Endothelial cell of umbilical vein (primary cell): ENCODE measurements around the gene RAB11B. TPM values are rescaled to one million over a fixed set of nuclear protein-coding genes. Genes with fewer than 3 reads are reported as not detected.

Experiments used
- BruUV-seq: library from RNA; stranded (reverse); fragments of 400-500 nt; replicated peaks from 2 replicates; lab custom pipeline; 2021; lab: Mats Ljungman, UMichigan
- CTCF ChIA-PET: fragments of 300-600, 350-600 bp; sonication (Branson Sonifier 250); formaldehyde crosslinking; loops from one replicate; lab custom pipeline; 2021; ENCODE audit warnings: antibody characterized with exemption, inconsistent platforms; lab: Charles Lee
- POLR2A ChIA-PET: fragments of 300-600, 350-600 bp; sonication (Branson Sonifier 250); formaldehyde crosslinking; loops from one replicate; lab custom pipeline; 2021; ENCODE audit warnings: antibody characterized with exemption, inconsistent platforms; lab: Charles Lee
- DNase-seq: peaks from one replicate; pipeline ENCODE4 v3.0.0-alpha.2; 2011; ENCODE audit warnings: low read depth, low spot score
- FAIRE-seq: peaks from 2 replicates; lab custom pipeline; 2011; peaks lifted over from hg19 to GRCh38; lab: Jason Lieb, UNC
- H2AFZ ChIP-seq: 2 replicates; pipeline ENCODE4 v1.6.0; 2012; ENCODE audit warnings: low read depth, low read length, control low read depth, inconsistent platforms
- H3K27ac ChIP-seq: 2 replicates; pipeline ENCODE4 v1.5.1; 2011; ENCODE audit warnings: low read depth, mild to moderate bottlenecking, control low read depth, low read length, moderate library complexity; ENCODE audit not compliant: insufficient read depth
- H3K27me3 ChIP-seq, 2 experiments: 2 replicates each; pipeline versions ENCODE4 v1.6.0 to v1.6.1; 2011; ENCODE audit warnings: low read length in 2 of 2, mixed read lengths in 1 of 2; ENCODE audit not compliant: control insufficient read depth in 2 of 2, insufficient read depth in 2 of 2
- H3K36me3 ChIP-seq, 2 experiments: 2 replicates in 1 of 2; 3 replicates in 1 of 2; pipeline ENCODE4 v1.5.1; 2011; ENCODE audit warnings: low read length in 2 of 2, mild to moderate bottlenecking in 1 of 2, moderate library complexity in 1 of 2; ENCODE audit not compliant: control insufficient read depth in 2 of 2, insufficient read depth in 2 of 2; ENCODE audit errors: extremely low read depth in 1 of 2
- H3K4me1 ChIP-seq: 3 replicates; pipeline ENCODE4 v1.5.1; 2011; ENCODE audit warnings: mild to moderate bottlenecking, low read length; ENCODE audit not compliant: control insufficient read depth, insufficient read depth; ENCODE audit errors: extremely low read depth
- H3K4me2 ChIP-seq: 2 replicates; pipeline ENCODE4 v1.6.1; 2011; ENCODE audit warnings: low read length, control low read depth, mixed read lengths; ENCODE audit not compliant: insufficient read depth
- H3K4me3 ChIP-seq, 3 experiments: fragments of 200-600 bp in 1 of 3; sonication (generic), shearing (Covaris generic) in 1 of 3; replicated peaks in 1 of 3; 2 replicates each; pipeline ENCODE4 v1.5.1; 2011 to 2016; ENCODE audit warnings: control low read depth in 3 of 3, low read length in 3 of 3, mild to moderate bottlenecking in 2 of 3, inconsistent platforms in 1 of 3, low read depth in 1 of 3, moderate library complexity in 1 of 3; ENCODE audit not compliant: insufficient read depth in 1 of 3
- H3K79me2 ChIP-seq: 2 replicates; pipeline ENCODE4 v1.6.0; 2012; ENCODE audit warnings: low read length, inconsistent platforms; ENCODE audit not compliant: control insufficient read depth, insufficient read depth
- H3K9ac ChIP-seq: replicated peaks from 2 replicates; pipeline ENCODE3; 2011; ENCODE audit warnings: low read length, control low read depth; ENCODE audit not compliant: insufficient read depth; ENCODE audit errors: extremely low read depth
- H3K9me1 ChIP-seq: replicated peaks from 3 replicates; pipeline ENCODE4 v1.6.0; 2011; ENCODE audit warnings: mild to moderate bottlenecking, low read length; ENCODE audit not compliant: control insufficient read depth, insufficient read depth; ENCODE audit errors: extremely low read depth
- H3K9me3 ChIP-seq: replicated peaks from 2 replicates; pipeline ENCODE4 v1.5.1; 2012; ENCODE audit warnings: low read length, inconsistent platforms; ENCODE audit not compliant: control insufficient read depth, insufficient read depth
- H4K20me1 ChIP-seq: replicated peaks from 2 replicates; pipeline ENCODE3; 2011; ENCODE audit warnings: mild to moderate bottlenecking, low read length; ENCODE audit not compliant: control insufficient read depth, insufficient read depth; ENCODE audit errors: extremely low read depth
- EZH2 ChIP-seq: IDR thresholded peaks from 2 replicates; pipeline ENCODE4 v1.6.1; 2012; ENCODE audit warnings: borderline replicate concordance, low read depth, mild to moderate bottlenecking, moderate library complexity, low read length, inconsistent platforms; ENCODE audit not compliant: severe bottlenecking
- FOS ChIP-seq: IDR thresholded peaks from 2 replicates; pipeline ENCODE4 v1.6.1; 2011; ENCODE audit warnings: mild to moderate bottlenecking, low read length, moderate library complexity, borderline replicate concordance; ENCODE audit not compliant: insufficient read depth
- GATA2 ChIP-seq: IDR thresholded peaks from 2 replicates; pipeline ENCODE4 v1.7.0; 2011; ENCODE audit warnings: low read depth, mild to moderate bottlenecking, moderate library complexity, mixed read lengths, low read length; ENCODE audit not compliant: insufficient read length, insufficient read depth
- JUN ChIP-seq: IDR thresholded peaks from 2 replicates; pipeline ENCODE4 v1.6.1; 2011; ENCODE audit warnings: borderline replicate concordance, low read depth; ENCODE audit not compliant: insufficient read length, insufficient read depth
- MYC ChIP-seq: IDR thresholded peaks from one replicate; pipeline ENCODE4 v1.6.1; 2011; ENCODE audit warnings: mild to moderate bottlenecking, low read depth, low read length
- POLR2A ChIP-seq: IDR thresholded peaks from 2 replicates; pipeline ENCODE4 v1.6.1; 2012; ENCODE audit warnings: low read depth, mild to moderate bottlenecking, control low read depth, low read length
- POLR2AphosphoS5 ChIP-seq: IDR thresholded peaks from 2 replicates; pipeline ENCODE4 v1.6.1; 2012; ENCODE audit warnings: low read depth, mild to moderate bottlenecking, control low read depth, low read length, moderate library complexity; ENCODE audit not compliant: insufficient read depth
- dilution Hi-C: fragments of 300-500 bp; cut with MboI; formaldehyde crosslinking; loops from one replicate; pipeline ENCODE4 v1.15.0; 2019; ENCODE audit warnings: low sequenced_read_pairs; ENCODE audit not compliant: extremely low pct_ligation_motif_present
- intact Hi-C: fragments of 100-400 bp; cut with micrococcal nuclease; formaldehyde crosslinking; loops from one replicate; pipeline ENCODE4 v1.10.0; 2022
- polyA plus RNA-seq, 4 experiments: library from polyadenylated mRNA; depleted of rRNA in 3 of 4; stranded (reverse) in 3 of 4; unstranded in 1 of 4; fragments of >200 nt; gene quantifications; 2 replicates each; pipeline versions ENCODE4 v1.2.1 to v1.2.3, GENCODE V29; 2011 to 2012; ENCODE audit warnings: missing spikeins in 1 of 4
- total RNA-seq: library from RNA; stranded (reverse); gene quantifications from 2 replicates; pipeline ENCODE4 v1.2.3, GENCODE V29; 2021
- TF ChIP-seq, protein P1 (sequence below), 2 donors: IDR thresholded peaks; 1 replicate in 1 of 2; 2 replicates in 1 of 2; pipeline ENCODE4 v1.5.1; 2011; ENCODE audit warnings: low read length in 2 of 2, mild to moderate bottlenecking in 2 of 2, moderate library complexity in 2 of 2, control low read depth in 1 of 2, inconsistent platforms in 1 of 2, low read depth in 1 of 2; ENCODE audit not compliant: insufficient read depth in 1 of 2; ENCODE audit errors: extremely low read depth in 1 of 2
- TF ChIP-seq, protein P2 (sequence below): IDR thresholded peaks from 2 replicates; pipeline ENCODE4 v1.6.1; 2011; ENCODE audit not compliant: insufficient read depth, insufficient read length

The RAB11B gene
- total and polyA plus RNA-seq, 2 donors (not counting 3 experiments of a cell fraction or from before 2014, with no cell fraction given) = 74.1 to 99.8 TPM

DNA sequence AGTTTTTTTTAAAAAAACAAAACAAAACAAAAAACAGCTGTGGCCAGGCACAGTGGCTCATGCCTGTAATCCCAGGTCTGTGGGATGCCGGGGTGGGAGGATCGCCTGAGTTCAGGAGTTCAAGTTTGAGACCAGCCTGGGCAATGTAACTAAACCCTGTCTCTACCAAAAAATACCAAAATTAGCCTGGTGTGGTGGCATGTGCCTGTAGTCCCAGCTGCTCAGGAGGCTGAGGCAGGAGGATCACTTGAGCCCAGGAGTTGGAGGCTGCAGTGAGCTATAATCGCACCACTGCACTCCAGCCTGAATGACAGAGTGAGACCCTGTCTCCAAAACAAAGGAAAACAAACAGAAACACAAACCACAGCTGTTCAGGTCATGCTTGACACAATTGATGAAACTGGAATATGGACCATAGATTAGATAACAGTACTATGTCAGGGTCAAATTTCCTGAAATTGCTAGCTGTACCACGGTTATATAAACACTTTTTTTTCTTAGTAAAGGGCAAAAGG, 33.1 kb upstream of the RAB11B start:
- dilution Hi-C loops = no loop called here
- FAIRE-seq (no peak), DNase-seq (no peak)
- no peaks in the 10 kb centered on the region for H3K9me1 ChIP-seq
- POLR2A ChIA-PET = interaction anchor here (0.6 kb wide), 1 partner anchor 60 kb away, joined by 12 read pairs; no protein-coding TSS in a partner anchor
- H3K4me2 ChIP-seq = peak overlapping the region; percentile 14
- no peaks in the 10 kb centered on the region for H4K20me1 ChIP-seq
- no peak overlapping the region for H3K9ac ChIP-seq
- no peaks in the 10 kb centered on the region for H3K27me3 ChIP-seq
- peak; percentile 41 for TF ChIP-seq GATA2
- TF ChIP-seq, protein P1, sequence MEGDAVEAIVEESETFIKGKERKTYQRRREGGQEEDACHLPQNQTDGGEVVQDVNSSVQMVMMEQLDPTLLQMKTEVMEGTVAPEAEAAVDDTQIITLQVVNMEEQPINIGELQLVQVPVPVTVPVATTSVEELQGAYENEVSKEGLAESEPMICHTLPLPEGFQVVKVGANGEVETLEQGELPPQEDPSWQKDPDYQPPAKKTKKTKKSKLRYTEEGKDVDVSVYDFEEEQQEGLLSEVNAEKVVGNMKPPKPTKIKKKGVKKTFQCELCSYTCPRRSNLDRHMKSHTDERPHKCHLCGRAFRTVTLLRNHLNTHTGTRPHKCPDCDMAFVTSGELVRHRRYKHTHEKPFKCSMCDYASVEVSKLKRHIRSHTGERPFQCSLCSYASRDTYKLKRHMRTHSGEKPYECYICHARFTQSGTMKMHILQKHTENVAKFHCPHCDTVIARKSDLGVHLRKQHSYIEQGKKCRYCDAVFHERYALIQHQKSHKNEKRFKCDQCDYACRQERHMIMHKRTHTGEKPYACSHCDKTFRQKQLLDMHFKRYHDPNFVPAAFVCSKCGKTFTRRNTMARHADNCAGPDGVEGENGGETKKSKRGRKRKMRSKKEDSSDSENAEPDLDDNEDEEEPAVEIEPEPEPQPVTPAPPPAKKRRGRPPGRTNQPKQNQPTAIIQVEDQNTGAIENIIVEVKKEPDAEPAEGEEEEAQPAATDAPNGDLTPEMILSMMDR (IDR thresholded peaks at IDR 0.05; ENCODE audit: extremely low read depth in 1 of 2, insufficient read depth in 1 of 2, low read depth in 1 of 2, low read length in 2 of 2) = no peak
- H2AFZ ChIP-seq = no peak overlapping the region
- no peak overlapping the region for H3K4me3 ChIP-seq
- H3K4me1 ChIP-seq = peaks cover 33% of the 10 kb centered on the region
- intact Hi-C loops = no loop called here
- CTCF ChIA-PET = interaction anchor here (0.6 to 1.5 kb wide), 2 partner anchors 12 to 37 kb away, joined by 3 to 4 read pairs; no protein-coding TSS in a partner anchor
- BruUV-seq = no TSS peak
- H3K36me3 ChIP-seq = no peaks in the 10 kb centered on the region
- peak overlapping the region; percentile 72 for H3K27ac ChIP-seq
- no peaks in the 10 kb centered on the region for H3K9me3 ChIP-seq
- H3K79me2 ChIP-seq = no peaks in the 10 kb centered on the region

DNA sequence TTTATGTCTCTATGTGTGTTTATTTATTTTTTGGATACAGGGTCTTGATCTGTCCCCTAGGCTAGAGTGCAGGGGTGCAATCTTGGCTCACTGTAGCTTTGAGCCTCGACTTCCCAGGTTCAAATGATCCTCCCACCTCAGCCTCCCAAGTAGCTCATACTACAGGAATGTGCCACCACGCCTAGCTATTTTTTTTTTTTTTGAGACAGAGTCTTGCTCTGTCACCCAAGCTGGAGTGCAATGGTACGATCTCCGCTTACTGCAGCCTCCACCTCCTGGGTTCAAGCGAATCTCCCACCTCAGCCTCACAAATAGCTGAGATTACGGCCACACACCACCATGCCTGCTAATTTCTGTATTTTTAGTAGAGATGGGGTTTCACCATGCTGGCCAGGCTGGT, 31.2 kb upstream of the RAB11B start:
- Histone ChIP-seq H3K79me2 (no peaks in the 10 kb centered on the region), H2AFZ (no peak overlapping the region), H3K36me3 (no peaks in the 10 kb centered on the region), H3K9ac (no peak overlapping the region), H3K27ac (no peak overlapping the region), H4K20me1 (no peaks in the 10 kb centered on the region), H3K4me2 (no peak overlapping the region), H3K4me3 (no peak overlapping the region), H3K9me3 (no peaks in the 10 kb centered on the region), H3K9me1 (no peaks in the 10 kb centered on the region), H3K27me3 (no peaks in the 10 kb centered on the region), H3K4me1 (peaks cover 46% of the 10 kb centered on the region)
- DNase-seq (no peak), FAIRE-seq (no peak)
- ChIA-PET POLR2A (no interaction called here), CTCF (no interaction called here)
- TF ChIP-seq, protein P2, sequence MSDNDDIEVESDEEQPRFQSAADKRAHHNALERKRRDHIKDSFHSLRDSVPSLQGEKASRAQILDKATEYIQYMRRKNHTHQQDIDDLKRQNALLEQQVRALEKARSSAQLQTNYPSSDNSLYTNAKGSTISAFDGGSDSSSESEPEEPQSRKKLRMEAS = no peak
- TF ChIP-seq POLR2A (no peak), POLR2AphosphoS5 (no peak), GATA2 (no peak), MYC (no peak), JUN (no peak), FOS (no peak), EZH2 (no peak)
- TF ChIP-seq, protein P1 (IDR thresholded peaks at IDR 0.05; ENCODE audit: extremely low read depth in 1 of 2, insufficient read depth in 1 of 2, low read depth in 1 of 2, low read length in 2 of 2) = no peak
- intact Hi-C loops (no loop called here), dilution Hi-C loops (no loop called here)
- BruUV-seq = no TSS peak
